Right lobe of liver (tissue), 4 donors: ENCODE results near the gene KAT6B.

Experiments used
- CTCF ChIP-seq, 4 donors: fragments of 200-600 bp in 3 of 4; fragments of 450-650 bp in 1 of 4; IDR thresholded peaks; one replicate each; pipeline versions ENCODE4 v1.5.1 to v1.8.0; 2016 to 2022; ENCODE audit warnings: antibody characterized with exemption in 4 of 4, mild to moderate bottlenecking in 2 of 4
- POLR2A ChIP-seq: fragments of 450-650 bp; IDR thresholded peaks from one replicate; pipeline ENCODE4 v1.6.1; 2017; ENCODE audit warnings: antibody characterized with exemption, mild to moderate bottlenecking
- donor health status: DM: no; HTN: no; CAD: no.
- donor health status: DM: no; HTN: no; CAD: no.
- donor health status: DM: no; HTN: yes; CAD: no.

DNA sequence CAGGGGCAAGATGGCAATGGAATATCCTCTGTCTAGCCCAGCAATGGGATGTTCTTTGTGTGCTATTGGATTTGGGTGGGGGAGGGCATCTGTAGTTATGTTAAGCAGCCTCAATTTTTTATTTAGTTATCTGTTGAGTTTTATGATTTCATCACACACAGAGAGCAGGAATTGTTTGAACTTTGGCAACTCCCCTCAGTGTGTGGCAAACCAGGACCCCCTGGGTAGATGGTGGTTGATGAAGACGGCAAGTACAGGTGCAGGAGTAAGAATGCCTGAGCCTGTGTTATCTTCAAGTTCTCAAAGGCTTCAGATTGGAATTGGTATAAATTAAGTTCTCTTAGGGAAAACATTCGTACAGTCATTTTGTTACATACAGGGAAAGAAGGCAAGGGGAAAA, 142.7 kb downstream of the KAT6B start:
- no peak for TF ChIP-seq CTCF (IDR thresholded peaks at IDR 0.05)
- TF ChIP-seq POLR2A = no peak
